ENCODE data around the gene BHLHE40. TPM values are rescaled to one million over a fixed set of nuclear protein-coding genes. Genes with fewer than 3 reads are reported as not detected.

The BHLHE40 gene
- total RNA-seq, 1 donor from 2014 or later: 174 TPM

DNA sequence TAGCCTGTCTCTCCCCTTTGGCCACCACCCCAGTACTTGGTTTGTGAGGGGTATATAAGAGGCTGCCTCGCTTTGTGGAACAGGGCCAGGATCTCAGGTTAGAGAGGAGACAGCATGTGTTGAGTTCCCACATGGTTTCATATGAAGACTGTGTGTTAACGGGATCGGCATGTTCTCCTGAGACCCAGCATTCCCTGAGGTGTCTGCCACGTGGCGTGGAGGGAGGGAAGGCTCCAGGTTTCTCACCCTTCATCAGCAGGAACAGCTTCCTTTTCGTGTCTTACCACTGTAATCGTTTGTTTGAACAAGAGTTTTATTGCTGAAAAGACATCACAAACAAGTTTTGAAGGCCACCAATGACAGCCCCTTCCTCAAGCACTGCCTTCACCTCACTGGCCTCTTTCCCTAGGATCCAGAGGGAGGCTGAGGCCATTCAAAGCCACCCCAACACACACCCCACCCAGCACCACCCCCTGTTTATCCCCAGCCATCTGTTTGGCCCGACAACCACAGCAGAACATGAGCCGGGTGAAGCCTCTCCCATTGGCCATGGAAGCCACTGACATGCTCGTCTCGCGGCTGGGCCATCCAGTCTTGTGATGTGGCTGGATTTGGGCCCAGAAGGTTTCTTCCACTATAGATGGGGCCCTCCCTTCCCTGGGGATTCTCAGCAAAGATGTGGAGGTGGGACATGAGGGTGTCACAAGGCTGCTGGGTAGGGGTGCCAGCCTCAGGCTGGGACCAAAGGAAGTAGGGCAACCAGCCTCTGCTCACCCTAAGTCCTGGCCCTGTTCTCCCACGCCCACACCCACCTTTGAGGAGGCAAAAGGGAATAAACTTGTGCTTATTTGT lies 10.0 kb downstream of the BHLHE40 start:
- Histone ChIP-seq H3K36me3 (ENCODE audit: control insufficient read depth, insufficient read depth, low read length) (no peaks in the 10 kb centered on the region), H3K4me3 (ENCODE audit: low read depth, low read length) (no peak overlapping the region), H3K27me3 (ENCODE audit: control insufficient read depth, insufficient read depth, low read length) (no peaks in the 10 kb centered on the region)
- no peak for DNase-seq (ENCODE audit: low read depth)
- TF ChIP-seq, protein P1, sequence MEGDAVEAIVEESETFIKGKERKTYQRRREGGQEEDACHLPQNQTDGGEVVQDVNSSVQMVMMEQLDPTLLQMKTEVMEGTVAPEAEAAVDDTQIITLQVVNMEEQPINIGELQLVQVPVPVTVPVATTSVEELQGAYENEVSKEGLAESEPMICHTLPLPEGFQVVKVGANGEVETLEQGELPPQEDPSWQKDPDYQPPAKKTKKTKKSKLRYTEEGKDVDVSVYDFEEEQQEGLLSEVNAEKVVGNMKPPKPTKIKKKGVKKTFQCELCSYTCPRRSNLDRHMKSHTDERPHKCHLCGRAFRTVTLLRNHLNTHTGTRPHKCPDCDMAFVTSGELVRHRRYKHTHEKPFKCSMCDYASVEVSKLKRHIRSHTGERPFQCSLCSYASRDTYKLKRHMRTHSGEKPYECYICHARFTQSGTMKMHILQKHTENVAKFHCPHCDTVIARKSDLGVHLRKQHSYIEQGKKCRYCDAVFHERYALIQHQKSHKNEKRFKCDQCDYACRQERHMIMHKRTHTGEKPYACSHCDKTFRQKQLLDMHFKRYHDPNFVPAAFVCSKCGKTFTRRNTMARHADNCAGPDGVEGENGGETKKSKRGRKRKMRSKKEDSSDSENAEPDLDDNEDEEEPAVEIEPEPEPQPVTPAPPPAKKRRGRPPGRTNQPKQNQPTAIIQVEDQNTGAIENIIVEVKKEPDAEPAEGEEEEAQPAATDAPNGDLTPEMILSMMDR (IDR thresholded peaks at IDR 0.05; ENCODE audit: insufficient read depth, low read length, poor library complexity, severe bottlenecking): no peak

DNA sequence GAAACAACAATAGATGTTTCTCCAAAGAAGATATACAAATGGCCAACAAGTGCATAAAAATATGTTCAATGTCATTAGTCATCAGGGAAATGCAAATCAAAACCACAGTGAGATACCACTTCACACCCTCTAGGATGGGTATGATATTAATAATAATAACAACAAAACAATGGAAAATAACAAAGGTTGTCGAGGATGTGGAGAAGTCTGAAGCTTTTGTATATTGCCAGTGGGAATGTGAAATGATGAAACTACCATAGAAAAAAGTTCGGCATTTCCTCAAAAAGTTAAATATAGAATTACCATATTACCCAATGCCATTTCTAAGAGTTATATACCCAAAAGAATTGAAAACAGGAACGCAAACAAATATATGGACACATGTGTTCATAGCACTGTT lies 10.8 kb downstream of the BHLHE40 start:
- Histone ChIP-seq H3K27me3 (ENCODE audit: control insufficient read depth, insufficient read depth, low read length) (no peaks in the 10 kb centered on the region), H3K36me3 (ENCODE audit: control insufficient read depth, insufficient read depth, low read length) (no peaks in the 10 kb centered on the region), H3K4me3 (ENCODE audit: low read depth, low read length) (no peak overlapping the region)
- DNase-seq (ENCODE audit: low read depth): no peak
- TF ChIP-seq, protein P1 (IDR thresholded peaks at IDR 0.05; ENCODE audit: insufficient read depth, low read length, poor library complexity, severe bottlenecking): no peak

DNA sequence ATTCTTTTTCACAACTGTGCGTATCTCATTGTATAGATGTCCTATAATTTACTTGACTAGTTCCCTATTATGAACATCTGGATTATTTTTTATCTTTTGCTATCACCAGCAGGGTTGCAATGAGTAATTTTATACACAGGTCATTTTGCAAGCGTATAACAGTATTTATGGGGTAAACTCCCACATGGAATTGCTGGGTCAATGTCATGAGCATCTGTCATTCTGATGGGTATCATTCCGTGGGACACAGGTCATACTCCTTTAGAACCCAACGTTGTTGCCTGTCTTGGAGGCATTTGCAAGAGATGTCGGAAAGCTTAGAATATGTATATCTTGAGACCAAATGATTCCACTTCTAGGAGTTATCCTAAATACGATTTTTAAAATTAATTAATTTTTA lies 12.9 kb downstream of the BHLHE40 start:
- Histone ChIP-seq H3K27me3 (ENCODE audit: control insufficient read depth, insufficient read depth, low read length) (no peaks in the 10 kb centered on the region), H3K36me3 (ENCODE audit: control insufficient read depth, insufficient read depth, low read length) (no peaks in the 10 kb centered on the region), H3K4me3 (ENCODE audit: low read depth, low read length) (no peak overlapping the region)
- TF ChIP-seq, protein P1 (IDR thresholded peaks at IDR 0.05; ENCODE audit: insufficient read depth, low read length, poor library complexity, severe bottlenecking): no peak
- DNase-seq (ENCODE audit: low read depth): no peak

DNA sequence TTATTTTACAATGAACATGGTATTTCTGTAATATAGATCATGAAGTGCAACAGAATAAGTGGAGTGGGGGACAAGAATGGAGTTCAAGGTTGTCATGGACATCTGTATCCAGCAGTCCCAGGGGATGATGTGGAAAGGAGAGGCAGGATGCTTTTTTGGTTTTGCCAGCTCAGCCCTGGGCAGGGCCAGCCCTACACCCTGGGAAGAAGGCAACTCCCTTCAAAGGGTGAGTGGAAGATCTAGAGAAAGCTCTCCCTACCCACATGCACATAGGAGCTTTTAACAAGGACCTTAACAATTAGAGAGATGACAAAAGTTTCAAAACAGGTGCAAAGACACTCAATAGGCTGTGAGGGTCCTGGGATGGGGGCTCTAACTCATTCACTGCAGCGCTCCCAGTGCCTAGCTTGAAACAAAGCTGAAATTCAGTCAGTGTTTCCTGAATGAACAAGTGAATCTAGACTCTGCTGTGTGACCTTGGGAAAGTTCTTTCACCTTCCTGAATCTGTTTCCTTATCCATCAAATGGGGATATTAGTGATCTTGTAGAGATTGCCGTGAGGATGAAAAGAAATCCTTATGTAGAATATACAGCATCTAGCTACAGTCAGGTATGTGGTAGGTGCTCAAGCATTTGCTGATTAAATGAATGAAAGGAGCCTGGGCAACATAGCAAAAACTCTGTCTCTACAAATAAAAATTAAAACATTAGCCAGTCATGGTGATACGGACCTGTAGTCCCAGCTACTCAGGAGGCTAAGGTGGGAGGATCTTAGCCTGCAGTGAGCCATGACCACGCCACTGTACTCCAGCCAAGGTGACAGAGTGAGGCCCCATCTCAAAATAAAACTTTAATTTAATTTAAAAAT lies 14.3 kb downstream of the BHLHE40 start:
- Histone ChIP-seq H3K4me3 (ENCODE audit: low read depth, low read length) (no peak overlapping the region), H3K27me3 (ENCODE audit: control insufficient read depth, insufficient read depth, low read length) (no peaks in the 10 kb centered on the region), H3K36me3 (ENCODE audit: control insufficient read depth, insufficient read depth, low read length) (no peaks in the 10 kb centered on the region)
- no peak for DNase-seq (ENCODE audit: low read depth)
- TF ChIP-seq, protein P1 (IDR thresholded peaks at IDR 0.05; ENCODE audit: insufficient read depth, low read length, poor library complexity, severe bottlenecking): no peak

DNA sequence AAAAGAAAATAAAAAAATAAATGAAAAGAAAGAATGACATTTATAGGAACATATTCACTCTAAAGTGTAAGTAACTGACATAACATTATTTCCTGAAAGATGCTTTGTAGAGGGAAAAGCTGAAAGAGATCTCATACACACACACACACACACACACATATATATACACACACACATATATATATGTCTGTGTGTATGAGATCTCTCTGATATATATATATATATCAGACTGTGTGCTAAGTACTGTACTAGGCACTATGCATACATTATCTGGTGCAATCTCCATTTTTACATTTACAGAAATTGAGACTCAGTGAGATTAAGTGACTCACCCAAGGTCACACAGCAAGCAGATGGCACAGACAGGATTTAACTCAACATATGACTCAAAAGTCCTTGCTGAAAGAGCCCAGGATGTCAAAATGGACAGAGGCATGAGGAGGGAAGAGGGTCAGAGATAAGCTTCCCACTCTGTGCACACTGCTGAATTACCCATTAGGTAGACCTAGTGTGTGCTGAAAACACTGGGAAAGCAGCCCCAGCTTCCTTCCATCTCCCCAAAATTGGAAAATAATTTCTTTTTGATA lies 15.0 kb downstream of the BHLHE40 start:
- H3K36me3 ChIP-seq (ENCODE audit: control insufficient read depth, insufficient read depth, low read length): no peaks in the 10 kb centered on the region
- H3K4me3 ChIP-seq (ENCODE audit: low read depth, low read length): no peak overlapping the region
- TF ChIP-seq, protein P1 (IDR thresholded peaks at IDR 0.05; ENCODE audit: insufficient read depth, low read length, poor library complexity, severe bottlenecking): no peak
- no peak for DNase-seq (ENCODE audit: low read depth)
- H3K27me3 ChIP-seq (ENCODE audit: control insufficient read depth, insufficient read depth, low read length): no peaks in the 10 kb centered on the region

Data from kidney epithelial cell (primary cell).